HepG2 (cell line): ENCODE results near the gene MSI2. TPM values are rescaled to one million over a fixed set of nuclear protein-coding genes. Genes with fewer than 3 reads are reported as not detected.

Experiments
- CENPX ChIP-seq: sonication (generic); formaldehyde crosslinking; IDR thresholded peaks from 2 replicates; pipeline ENCODE4 v1.9.0; 2021; ENCODE audit warnings: mild to moderate bottlenecking, missing genetic modification reagents, moderate library complexity
- CREM ChIP-seq, 2 experiments: sonication (generic) in 1 of 2; formaldehyde crosslinking in 1 of 2; IDR thresholded peaks; 2 replicates each; pipeline versions ENCODE4 v1.4.0 to v1.6.1; 2016 to 2020; ENCODE audit warnings: antibody characterized with exemption in 1 of 2, mild to moderate bottlenecking in 1 of 2, missing genetic modification reagents in 1 of 2
- HNRNPUL1 ChIP-seq: fragments of 200-400 bp; formaldehyde crosslinking; IDR thresholded peaks from 2 replicates; pipeline ENCODE4 v1.6.1; 2017; ENCODE audit warnings: low read depth, mild to moderate bottlenecking, low read length, moderate library complexity
- KMT2B ChIP-seq: IDR thresholded peaks from 2 replicates; pipeline ENCODE4 v1.6.1; 2016; ENCODE audit warnings: missing genetic modification reagents, missing compliant biosample characterization
- MTF2 ChIP-seq: sonication (generic); formaldehyde crosslinking; IDR thresholded peaks from 2 replicates; pipeline ENCODE4 v1.5.0; 2020; ENCODE audit warnings: missing genetic modification reagents, borderline replicate concordance
- NR2F2 ChIP-seq: IDR thresholded peaks from 2 replicates; pipeline ENCODE4 v1.6.1; 2012; ENCODE audit warnings: low read depth, inconsistent platforms, borderline replicate concordance
- PHF20 ChIP-seq: sonication (generic); formaldehyde crosslinking; IDR thresholded peaks from 2 replicates; pipeline ENCODE4 v1.5.0; 2020; ENCODE audit warnings: mild to moderate bottlenecking, missing genetic modification reagents
- XBP1 ChIP-seq: sonication (generic); formaldehyde crosslinking; IDR thresholded peaks from 2 replicates; pipeline ENCODE4 v1.5.0; 2020; ENCODE audit warnings: missing genetic modification reagents
- ZSCAN20 ChIP-seq: sonication (generic); formaldehyde crosslinking; IDR thresholded peaks from 2 replicates; pipeline ENCODE4 v1.4.0; 2020; ENCODE audit warnings: missing genetic modification reagents, mild to moderate bottlenecking, borderline replicate concordance
- polyA plus RNA-seq, 8 experiments: library from polyadenylated mRNA; depleted of rRNA in 3 of 8; stranded (reverse) in 7 of 8; unstranded in 1 of 8; fragments of >200 nt; fragmentation: Illumina TruSeq in 4 of 8; extraction: Trizol in 4 of 8; gene quantifications; 2 replicates each; pipeline versions ENCODE4 v1.2.1 to v1.2.3, GENCODE V29; 2011 to 2016; ENCODE audit warnings: low read depth in 4 of 8, missing spikeins in 1 of 8, mixed read lengths in 1 of 8; ENCODE audit not compliant: insufficient read depth in 1 of 8
- total RNA-seq, 5 experiments: library from RNA; depleted of rRNA; stranded (reverse); fragments of >200 nt; fragmentation: Illumina TruSeq; extraction: Trizol; gene quantifications; 2 replicates each; pipeline ENCODE4 v1.2.3, GENCODE V29; 2016; ENCODE audit warnings: low read depth in 1 of 5
- TF ChIP-seq, protein P1 (sequence below): sonication (generic); formaldehyde crosslinking; IDR thresholded peaks from 2 replicates; pipeline ENCODE4 v1.9.0; 2021; ENCODE audit warnings: missing genetic modification reagents, borderline replicate concordance
- TF ChIP-seq, protein P2 (sequence below): sonication (generic); formaldehyde crosslinking; IDR thresholded peaks from 2 replicates; pipeline ENCODE4 v1.4.0; 2020; ENCODE audit warnings: missing genetic modification reagents
- TF ChIP-seq, protein P3 (sequence below): sonication (generic); formaldehyde crosslinking; IDR thresholded peaks from 2 replicates; pipeline ENCODE4 v1.4.0; 2020; ENCODE audit warnings: mild to moderate bottlenecking, low read depth, missing genetic modification reagents
- TF ChIP-seq, protein P4 (sequence below): sonication (generic); formaldehyde crosslinking; conservative IDR thresholded peaks from 2 replicates; pipeline ENCODE4 v1.4.0; 2020; ENCODE audit warnings: missing genetic modification reagents
- TF ChIP-seq, protein P5 (sequence below): sonication (generic); formaldehyde crosslinking; IDR thresholded peaks from 2 replicates; pipeline ENCODE4 v1.4.0; 2020; ENCODE audit warnings: missing genetic modification reagents, mild to moderate bottlenecking, borderline replicate concordance

The MSI2 gene
- total and polyA plus RNA-seq, 2 of the 13 experiments (the other 11 are each of a cell fraction or from before 2014, with no cell fraction given), result 77.5 to 78.4 TPM

DNA sequence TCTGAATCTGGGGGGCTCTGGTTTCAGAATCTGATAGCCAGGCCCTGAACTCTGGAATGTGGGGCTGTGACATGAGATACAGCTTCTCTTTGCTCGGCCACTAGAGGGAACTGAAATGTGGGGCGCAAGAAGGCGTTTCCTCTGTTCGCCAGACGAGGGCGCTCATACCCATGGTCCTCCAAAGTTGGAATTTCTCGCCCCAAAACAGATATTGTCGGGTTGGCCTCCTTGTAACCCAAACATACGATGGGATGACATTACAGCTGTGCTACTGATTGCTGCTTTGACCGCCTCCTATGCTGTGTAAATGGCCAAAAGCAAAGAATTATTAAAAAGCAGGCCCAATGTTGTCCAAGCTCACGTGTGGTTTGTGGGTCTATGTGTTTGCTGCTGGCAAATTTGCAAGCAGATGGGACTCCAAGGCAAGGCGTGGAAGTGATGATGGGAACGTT, 13.1 kb upstream of the MSI2 start (continued):
- TF ChIP-seq HNRNPUL1, result no peak
- TF ChIP-seq, protein P1, sequence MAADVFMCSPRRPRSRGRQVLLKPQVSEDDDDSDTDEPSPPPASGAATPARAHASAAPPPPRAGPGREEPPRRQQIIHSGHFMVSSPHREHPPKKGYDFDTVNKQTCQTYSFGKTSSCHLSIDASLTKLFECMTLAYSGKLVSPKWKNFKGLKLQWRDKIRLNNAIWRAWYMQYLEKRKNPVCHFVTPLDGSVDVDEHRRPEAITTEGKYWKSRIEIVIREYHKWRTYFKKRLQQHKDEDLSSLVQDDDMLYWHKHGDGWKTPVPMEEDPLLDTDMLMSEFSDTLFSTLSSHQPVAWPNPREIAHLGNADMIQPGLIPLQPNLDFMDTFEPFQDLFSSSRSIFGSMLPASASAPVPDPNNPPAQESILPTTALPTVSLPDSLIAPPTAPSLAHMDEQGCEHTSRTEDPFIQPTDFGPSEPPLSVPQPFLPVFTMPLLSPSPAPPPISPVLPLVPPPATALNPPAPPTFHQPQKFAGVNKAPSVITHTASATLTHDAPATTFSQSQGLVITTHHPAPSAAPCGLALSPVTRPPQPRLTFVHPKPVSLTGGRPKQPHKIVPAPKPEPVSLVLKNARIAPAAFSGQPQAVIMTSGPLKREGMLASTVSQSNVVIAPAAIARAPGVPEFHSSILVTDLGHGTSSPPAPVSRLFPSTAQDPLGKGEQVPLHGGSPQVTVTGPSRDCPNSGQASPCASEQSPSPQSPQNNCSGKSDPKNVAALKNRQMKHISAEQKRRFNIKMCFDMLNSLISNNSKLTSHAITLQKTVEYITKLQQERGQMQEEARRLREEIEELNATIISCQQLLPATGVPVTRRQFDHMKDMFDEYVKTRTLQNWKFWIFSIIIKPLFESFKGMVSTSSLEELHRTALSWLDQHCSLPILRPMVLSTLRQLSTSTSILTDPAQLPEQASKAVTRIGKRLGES (CRISPR knock-in tag), result no peak
- 0 out of 2 replicates have a peak, but pooled peaks have one; percentile 31 for TF ChIP-seq MTF2 (CRISPR knock-in tag)
- TF ChIP-seq NR2F2, result no peak
- TF ChIP-seq CENPX, result no peak
- TF ChIP-seq, protein P2, sequence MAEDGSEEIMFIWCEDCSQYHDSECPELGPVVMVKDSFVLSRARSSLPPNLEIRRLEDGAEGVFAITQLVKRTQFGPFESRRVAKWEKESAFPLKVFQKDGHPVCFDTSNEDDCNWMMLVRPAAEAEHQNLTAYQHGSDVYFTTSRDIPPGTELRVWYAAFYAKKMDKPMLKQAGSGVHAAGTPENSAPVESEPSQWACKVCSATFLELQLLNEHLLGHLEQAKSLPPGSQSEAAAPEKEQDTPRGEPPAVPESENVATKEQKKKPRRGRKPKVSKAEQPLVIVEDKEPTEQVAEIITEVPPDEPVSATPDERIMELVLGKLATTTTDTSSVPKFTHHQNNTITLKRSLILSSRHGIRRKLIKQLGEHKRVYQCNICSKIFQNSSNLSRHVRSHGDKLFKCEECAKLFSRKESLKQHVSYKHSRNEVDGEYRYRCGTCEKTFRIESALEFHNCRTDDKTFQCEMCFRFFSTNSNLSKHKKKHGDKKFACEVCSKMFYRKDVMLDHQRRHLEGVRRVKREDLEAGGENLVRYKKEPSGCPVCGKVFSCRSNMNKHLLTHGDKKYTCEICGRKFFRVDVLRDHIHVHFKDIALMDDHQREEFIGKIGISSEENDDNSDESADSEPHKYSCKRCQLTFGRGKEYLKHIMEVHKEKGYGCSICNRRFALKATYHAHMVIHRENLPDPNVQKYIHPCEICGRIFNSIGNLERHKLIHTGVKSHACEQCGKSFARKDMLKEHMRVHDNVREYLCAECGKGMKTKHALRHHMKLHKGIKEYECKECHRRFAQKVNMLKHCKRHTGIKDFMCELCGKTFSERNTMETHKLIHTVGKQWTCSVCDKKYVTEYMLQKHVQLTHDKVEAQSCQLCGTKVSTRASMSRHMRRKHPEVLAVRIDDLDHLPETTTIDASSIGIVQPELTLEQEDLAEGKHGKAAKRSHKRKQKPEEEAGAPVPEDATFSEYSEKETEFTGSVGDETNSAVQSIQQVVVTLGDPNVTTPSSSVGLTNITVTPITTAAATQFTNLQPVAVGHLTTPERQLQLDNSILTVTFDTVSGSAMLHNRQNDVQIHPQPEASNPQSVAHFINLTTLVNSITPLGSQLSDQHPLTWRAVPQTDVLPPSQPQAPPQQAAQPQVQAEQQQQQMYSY, result no peak
- peak; percentile 45; the same call in 1 of the 2 replicates for TF ChIP-seq KMT2B (CRISPR knock-in tag)
- no peak for TF ChIP-seq CREM (IDR thresholded peaks at IDR 0.05)
- no peak for TF ChIP-seq CREM (CRISPR knock-in tag; IDR thresholded peaks at IDR 0.05)
- TF ChIP-seq PHF20 (CRISPR knock-in tag), result no peak
- TF ChIP-seq, protein P3, sequence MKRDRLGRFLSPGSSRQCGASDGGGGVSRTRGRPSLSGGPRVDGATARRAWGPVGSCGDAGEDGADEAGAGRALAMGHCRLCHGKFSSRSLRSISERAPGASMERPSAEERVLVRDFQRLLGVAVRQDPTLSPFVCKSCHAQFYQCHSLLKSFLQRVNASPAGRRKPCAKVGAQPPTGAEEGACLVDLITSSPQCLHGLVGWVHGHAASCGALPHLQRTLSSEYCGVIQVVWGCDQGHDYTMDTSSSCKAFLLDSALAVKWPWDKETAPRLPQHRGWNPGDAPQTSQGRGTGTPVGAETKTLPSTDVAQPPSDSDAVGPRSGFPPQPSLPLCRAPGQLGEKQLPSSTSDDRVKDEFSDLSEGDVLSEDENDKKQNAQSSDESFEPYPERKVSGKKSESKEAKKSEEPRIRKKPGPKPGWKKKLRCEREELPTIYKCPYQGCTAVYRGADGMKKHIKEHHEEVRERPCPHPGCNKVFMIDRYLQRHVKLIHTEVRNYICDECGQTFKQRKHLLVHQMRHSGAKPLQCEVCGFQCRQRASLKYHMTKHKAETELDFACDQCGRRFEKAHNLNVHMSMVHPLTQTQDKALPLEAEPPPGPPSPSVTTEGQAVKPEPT (CRISPR knock-in tag), result no peak; the same call in 1 of the 2 replicates
- no peak for TF ChIP-seq XBP1
- TF ChIP-seq, protein P4, sequence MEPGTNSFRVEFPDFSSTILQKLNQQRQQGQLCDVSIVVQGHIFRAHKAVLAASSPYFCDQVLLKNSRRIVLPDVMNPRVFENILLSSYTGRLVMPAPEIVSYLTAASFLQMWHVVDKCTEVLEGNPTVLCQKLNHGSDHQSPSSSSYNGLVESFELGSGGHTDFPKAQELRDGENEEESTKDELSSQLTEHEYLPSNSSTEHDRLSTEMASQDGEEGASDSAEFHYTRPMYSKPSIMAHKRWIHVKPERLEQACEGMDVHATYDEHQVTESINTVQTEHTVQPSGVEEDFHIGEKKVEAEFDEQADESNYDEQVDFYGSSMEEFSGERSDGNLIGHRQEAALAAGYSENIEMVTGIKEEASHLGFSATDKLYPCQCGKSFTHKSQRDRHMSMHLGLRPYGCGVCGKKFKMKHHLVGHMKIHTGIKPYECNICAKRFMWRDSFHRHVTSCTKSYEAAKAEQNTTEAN (CRISPR knock-in tag), result no peak
- TF ChIP-seq, protein P5, sequence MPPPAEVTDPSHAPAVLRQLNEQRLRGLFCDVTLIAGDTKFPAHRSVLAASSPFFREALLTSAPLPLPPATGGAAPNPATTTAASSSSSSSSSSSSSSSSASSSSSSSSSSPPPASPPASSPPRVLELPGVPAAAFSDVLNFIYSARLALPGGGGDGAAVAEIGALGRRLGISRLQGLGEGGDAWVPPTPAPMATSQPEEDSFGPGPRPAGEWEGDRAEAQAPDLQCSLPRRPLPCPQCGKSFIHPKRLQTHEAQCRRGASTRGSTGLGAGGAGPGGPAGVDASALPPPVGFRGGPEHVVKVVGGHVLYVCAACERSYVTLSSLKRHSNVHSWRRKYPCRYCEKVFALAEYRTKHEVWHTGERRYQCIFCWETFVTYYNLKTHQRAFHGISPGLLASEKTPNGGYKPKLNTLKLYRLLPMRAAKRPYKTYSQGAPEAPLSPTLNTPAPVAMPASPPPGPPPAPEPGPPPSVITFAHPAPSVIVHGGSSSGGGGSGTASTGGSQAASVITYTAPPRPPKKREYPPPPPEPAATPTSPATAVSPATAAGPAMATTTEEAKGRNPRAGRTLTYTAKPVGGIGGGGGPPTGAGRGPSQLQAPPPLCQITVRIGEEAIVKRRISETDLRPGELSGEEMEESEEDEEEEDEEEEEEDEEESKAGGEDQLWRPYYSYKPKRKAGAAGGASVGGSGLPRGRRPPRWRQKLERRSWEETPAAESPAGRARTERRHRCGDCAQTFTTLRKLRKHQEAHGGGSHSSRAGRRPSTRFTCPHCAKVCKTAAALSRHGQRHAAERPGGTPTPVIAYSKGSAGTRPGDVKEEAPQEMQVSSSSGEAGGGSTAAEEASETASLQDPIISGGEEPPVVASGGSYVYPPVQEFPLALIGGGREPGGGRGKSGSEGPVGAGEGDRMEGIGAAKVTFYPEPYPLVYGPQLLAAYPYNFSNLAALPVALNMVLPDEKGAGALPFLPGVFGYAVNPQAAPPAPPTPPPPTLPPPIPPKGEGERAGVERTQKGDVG (CRISPR knock-in tag), result 0 out of 2 replicates have a peak, but pooled peaks have one; percentile 53
- TF ChIP-seq ZSCAN20 (CRISPR knock-in tag), result no peak
